SJCRH30 (cell line): Measurements from ENCODE around the gene TNFRSF25. TPM values are rescaled to one million over a fixed set of nuclear protein-coding genes. Genes with fewer than 3 reads are reported as not detected.

Experiments used
- DNase-seq, 2 experiments: peaks; one replicate each; pipeline ENCODE4 v3.0.0-alpha.2; 2015 to 2020
- H3K27ac ChIP-seq: fragments of 250-450 bp; sonication (Bioruptor Pico); 2 replicates; pipeline ENCODE4 v1.5.1; 2020; ENCODE audit warnings: mild to moderate bottlenecking, moderate library complexity
- H3K27me3 ChIP-seq: fragments of 250-450 bp; sonication (Bioruptor Pico); 2 replicates; pipeline ENCODE4 v1.5.1; 2020; ENCODE audit warnings: mild to moderate bottlenecking, moderate library complexity
- H3K36me3 ChIP-seq: fragments of 250-450 bp; sonication (Bioruptor Pico); 2 replicates; pipeline ENCODE4 v1.5.1; 2020; ENCODE audit warnings: mild to moderate bottlenecking, moderate library complexity
- H3K4me1 ChIP-seq: fragments of 250-450 bp; sonication (Bioruptor Pico); 2 replicates; pipeline ENCODE4 v1.5.1; 2020; ENCODE audit warnings: mild to moderate bottlenecking, moderate library complexity
- H3K4me3 ChIP-seq: fragments of 250-450 bp; sonication (Bioruptor Pico); 2 replicates; pipeline ENCODE4 v1.5.1; 2020; ENCODE audit warnings: mild to moderate bottlenecking, moderate library complexity
- H3K9me3 ChIP-seq: fragments of 250-450 bp; sonication (Bioruptor Pico); replicated peaks from 2 replicates; pipeline ENCODE4 v1.5.1; 2020; ENCODE audit warnings: mild to moderate bottlenecking, moderate library complexity
- total RNA-seq: library from RNA; depleted of rRNA; stranded (reverse); fragments of >200 nt; shearing (Covaris generic); gene quantifications from 2 replicates; pipeline ENCODE4 v1.2.3, GENCODE V29; 2014

The TNFRSF25 gene
- total RNA-seq, 1 experiment from 2014 or later: 4.6 TPM

- Histone ChIP-seq H3K27ac (no peak overlapping the region), H3K27me3 (0 out of 2 replicates have a peak, but pooled peaks cover 2% of the 10 kb centered on the region), H3K9me3 (no peaks in the 10 kb centered on the region), H3K36me3 (no peaks in the 10 kb centered on the region), H3K4me1 (peaks cover 14% of the 10 kb centered on the region), H3K4me3 (no peak overlapping the region)
- peak; percentile 91 to 94 for DNase-seq
These were observed 20.5 kb upstream of the TNFRSF25 start for GRCh38 chr1:6486433-6487011.

GRCh38 chr1:6485168-6486101 is 19.5 kb upstream of the TNFRSF25 start:
- H3K36me3 ChIP-seq: no peaks in the 10 kb centered on the region
- H3K4me3 ChIP-seq: no peak overlapping the region
- no peaks in the 10 kb centered on the region for H3K9me3 ChIP-seq
- H3K27ac ChIP-seq: no peak overlapping the region
- peaks cover 14% of the 10 kb centered on the region for H3K4me1 ChIP-seq
- H3K27me3 ChIP-seq: 0 out of 2 replicates have a peak, but pooled peaks cover 2% of the 10 kb centered on the region
- no peak for DNase-seq

GRCh38 chr1:6484826-6485167 is 18.8 kb upstream of the TNFRSF25 start:
- Histone ChIP-seq H3K27me3 (0 out of 2 replicates have a peak, but pooled peaks cover 2% of the 10 kb centered on the region), H3K4me1 (peaks cover 14% of the 10 kb centered on the region), H3K36me3 (no peaks in the 10 kb centered on the region), H3K4me3 (no peak overlapping the region), H3K9me3 (no peaks in the 10 kb centered on the region), H3K27ac (no peak overlapping the region)
- DNase-seq: no peak

- H3K4me3 ChIP-seq: no peak overlapping the region
- no peak for DNase-seq
- peaks cover 3% of the 10 kb centered on the region for H3K4me1 ChIP-seq
- H3K27ac ChIP-seq: no peak overlapping the region
- H3K9me3 ChIP-seq: no peaks in the 10 kb centered on the region
- H3K36me3 ChIP-seq: no peaks in the 10 kb centered on the region
- H3K27me3 ChIP-seq: no peaks in the 10 kb centered on the region
These were observed 17.8 kb upstream of the TNFRSF25 start for GRCh38 chr1:6483761-6484117.

- Histone ChIP-seq H3K27ac (no peak overlapping the region), H3K27me3 (no peaks in the 10 kb centered on the region), H3K4me1 (peaks cover 2% of the 10 kb centered on the region; the same call in 1 of the 2 replicates), H3K36me3 (no peaks in the 10 kb centered on the region), H3K4me3 (no peak overlapping the region), H3K9me3 (no peaks in the 10 kb centered on the region)
- DNase-seq: no peak
These were observed 17.2 kb upstream of the TNFRSF25 start for GRCh38 chr1:6483017-6483760.

- Histone ChIP-seq H3K4me1 (peaks cover under 1% of the 10 kb centered on the region; the same call in 1 of the 2 replicates), H3K36me3 (no peaks in the 10 kb centered on the region), H3K9me3 (no peaks in the 10 kb centered on the region), H3K27ac (no peak overlapping the region), H3K27me3 (no peaks in the 10 kb centered on the region), H3K4me3 (no peak overlapping the region)
- DNase-seq: no peak
These were observed 15.8 kb upstream of the TNFRSF25 start for GRCh38 chr1:6481820-6482219.

- Histone ChIP-seq H3K4me1 (no peaks in the 10 kb centered on the region), H3K27ac (no peak overlapping the region), H3K9me3 (no peaks in the 10 kb centered on the region), H3K36me3 (no peaks in the 10 kb centered on the region), H3K4me3 (no peak overlapping the region), H3K27me3 (no peaks in the 10 kb centered on the region)
- DNase-seq: no peak
These were observed 11.3 kb upstream of the TNFRSF25 start for GRCh38 chr1:6477039-6477820.

- Histone ChIP-seq H3K4me1 (no peaks in the 10 kb centered on the region), H3K9me3 (no peaks in the 10 kb centered on the region), H3K4me3 (no peak overlapping the region), H3K27me3 (no peaks in the 10 kb centered on the region), H3K36me3 (no peaks in the 10 kb centered on the region), H3K27ac (no peak overlapping the region)
- DNase-seq: no peak
These were observed 10.5 kb upstream of the TNFRSF25 start for GRCh38 chr1:6476483-6476882.

- no peak overlapping the region for H3K27ac ChIP-seq
- no peaks in the 10 kb centered on the region for H3K9me3 ChIP-seq
- no peaks in the 10 kb centered on the region for H3K4me1 ChIP-seq
- no peak overlapping the region for H3K4me3 ChIP-seq
- H3K27me3 ChIP-seq: no peaks in the 10 kb centered on the region
- no peaks in the 10 kb centered on the region for H3K36me3 ChIP-seq
- peak; percentile 61 to 74 for DNase-seq
These were observed 9.6 kb upstream of the TNFRSF25 start for GRCh38 chr1:6475381-6476133.

GRCh38 chr1:6474815-6475282 is 8.9 kb upstream of the TNFRSF25 start:
- Histone ChIP-seq H3K9me3 (no peaks in the 10 kb centered on the region), H3K4me1 (no peaks in the 10 kb centered on the region), H3K27me3 (no peaks in the 10 kb centered on the region), H3K27ac (no peak overlapping the region), H3K4me3 (no peak overlapping the region), H3K36me3 (no peaks in the 10 kb centered on the region)
- no peak for DNase-seq

- no peak for DNase-seq
- H3K27ac ChIP-seq: no peak overlapping the region
- no peaks in the 10 kb centered on the region for H3K36me3 ChIP-seq
- no peaks in the 10 kb centered on the region for H3K9me3 ChIP-seq
- no peaks in the 10 kb centered on the region for H3K27me3 ChIP-seq
- no peaks in the 10 kb centered on the region for H3K4me1 ChIP-seq
- H3K4me3 ChIP-seq: no peak overlapping the region
These were observed 8.2 kb upstream of the TNFRSF25 start for GRCh38 chr1:6473974-6474814.

- DNase-seq: no peak
- H3K9me3 ChIP-seq: no peaks in the 10 kb centered on the region
- H3K4me1 ChIP-seq: no peaks in the 10 kb centered on the region
- H3K4me3 ChIP-seq: no peak overlapping the region
- no peaks in the 10 kb centered on the region for H3K36me3 ChIP-seq
- no peak overlapping the region for H3K27ac ChIP-seq
- no peaks in the 10 kb centered on the region for H3K27me3 ChIP-seq
These were observed 7.2 kb upstream of the TNFRSF25 start for GRCh38 chr1:6473156-6473555.

- H3K36me3 ChIP-seq: no peaks in the 10 kb centered on the region
- H3K9me3 ChIP-seq: no peaks in the 10 kb centered on the region
- H3K27ac ChIP-seq: no peak overlapping the region
- H3K4me1 ChIP-seq: no peaks in the 10 kb centered on the region
- H3K4me3 ChIP-seq: no peak overlapping the region
- H3K27me3 ChIP-seq: no peaks in the 10 kb centered on the region
- DNase-seq: no peak
These were observed 6.4 kb upstream of the TNFRSF25 start for GRCh38 chr1:6472391-6472790.
